GM21619 (cell line): ENCODE data around the gene INPP5F.
"Not testable (repeated sequence)": the region's sequence is repeated elsewhere in the genome, so short reads cannot be mapped to it uniquely, and the experiment has no call there.

Experiments
- ATAC-seq: cut with Tn5 transposase; IDR thresholded peaks from one replicate; pipeline ENCODE4 v1.9.1; 2021; ENCODE audit not compliant: unreplicated experiment

The INPP5F gene

GRCh38 chr10:119706521-119707278 is 19.1 kb upstream of the INPP5F start:
- no peak for ATAC-seq

GRCh38 chr10:119707331-119707730 is 18.5 kb upstream of the INPP5F start:
- ATAC-seq, result not testable (repeated sequence)

DNA sequence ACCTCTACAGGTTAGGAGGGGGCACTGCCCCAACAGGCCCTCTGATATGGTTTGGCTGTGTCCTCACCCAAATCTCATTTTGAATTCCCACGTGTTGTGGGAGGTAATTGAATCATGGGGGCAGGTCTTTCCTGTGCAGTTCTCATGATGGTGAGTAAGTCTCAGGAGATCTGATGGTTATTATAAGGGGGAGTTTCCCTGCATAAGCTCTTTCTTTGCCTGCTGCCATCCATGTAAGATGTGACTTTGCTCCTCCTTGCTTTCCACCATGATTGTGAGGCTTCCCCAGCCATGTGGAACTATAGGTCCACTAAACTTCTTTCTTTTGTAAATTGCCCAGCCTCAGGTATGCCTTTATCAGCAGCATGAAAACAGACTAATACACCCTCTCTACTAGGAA is 14.9 kb upstream of the INPP5F start:
- ATAC-seq, result not testable (repeated sequence)

- no peak for ATAC-seq
Observed at GRCh38 chr10:119713744-119714483, 11.9 kb upstream of the INPP5F start.

DNA sequence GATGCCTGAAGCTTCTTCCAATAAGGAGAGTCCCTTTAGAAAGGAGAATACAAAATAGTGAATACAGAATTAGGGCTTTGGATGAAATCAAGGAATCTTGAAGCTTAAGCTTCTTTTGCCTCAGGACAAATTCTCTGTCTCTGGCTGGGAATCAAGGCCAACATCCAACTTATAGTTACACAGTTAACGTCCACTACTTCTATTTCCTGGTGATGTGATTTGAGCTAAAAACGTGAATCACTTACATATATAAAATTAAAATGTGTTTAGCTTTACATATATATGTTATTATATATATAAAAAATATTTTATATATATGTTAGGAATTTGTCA is 11.4 kb upstream of the INPP5F start:
- ATAC-seq, result no peak

- no peak for ATAC-seq
Observed at GRCh38 chr10:119715628-119716505, 10.0 kb upstream of the INPP5F start.

GRCh38 chr10:119723161-119723560 is 2.7 kb upstream of the INPP5F start:
- ATAC-seq, result no peak

DNA sequence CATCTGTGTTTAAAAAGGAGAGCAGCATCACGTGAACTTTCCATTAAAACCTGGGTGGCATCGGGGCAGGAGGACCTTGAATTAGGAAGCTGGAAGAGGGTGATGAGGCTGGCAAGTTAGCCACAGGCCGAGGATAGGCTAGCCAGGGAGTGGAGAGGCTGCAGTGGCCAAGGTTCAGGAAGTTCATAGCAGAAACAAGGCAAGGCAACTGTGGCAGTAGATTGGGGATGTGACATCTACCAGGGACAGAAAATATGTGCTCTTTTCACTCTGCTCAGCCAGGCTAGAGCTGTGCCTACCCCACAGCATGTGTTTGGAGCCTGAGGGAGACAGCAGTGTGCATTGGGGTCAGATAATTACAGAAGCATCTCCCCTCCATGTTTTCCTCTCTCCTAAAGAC is 2.2 kb upstream of the INPP5F start:
- ATAC-seq, result no peak

DNA sequence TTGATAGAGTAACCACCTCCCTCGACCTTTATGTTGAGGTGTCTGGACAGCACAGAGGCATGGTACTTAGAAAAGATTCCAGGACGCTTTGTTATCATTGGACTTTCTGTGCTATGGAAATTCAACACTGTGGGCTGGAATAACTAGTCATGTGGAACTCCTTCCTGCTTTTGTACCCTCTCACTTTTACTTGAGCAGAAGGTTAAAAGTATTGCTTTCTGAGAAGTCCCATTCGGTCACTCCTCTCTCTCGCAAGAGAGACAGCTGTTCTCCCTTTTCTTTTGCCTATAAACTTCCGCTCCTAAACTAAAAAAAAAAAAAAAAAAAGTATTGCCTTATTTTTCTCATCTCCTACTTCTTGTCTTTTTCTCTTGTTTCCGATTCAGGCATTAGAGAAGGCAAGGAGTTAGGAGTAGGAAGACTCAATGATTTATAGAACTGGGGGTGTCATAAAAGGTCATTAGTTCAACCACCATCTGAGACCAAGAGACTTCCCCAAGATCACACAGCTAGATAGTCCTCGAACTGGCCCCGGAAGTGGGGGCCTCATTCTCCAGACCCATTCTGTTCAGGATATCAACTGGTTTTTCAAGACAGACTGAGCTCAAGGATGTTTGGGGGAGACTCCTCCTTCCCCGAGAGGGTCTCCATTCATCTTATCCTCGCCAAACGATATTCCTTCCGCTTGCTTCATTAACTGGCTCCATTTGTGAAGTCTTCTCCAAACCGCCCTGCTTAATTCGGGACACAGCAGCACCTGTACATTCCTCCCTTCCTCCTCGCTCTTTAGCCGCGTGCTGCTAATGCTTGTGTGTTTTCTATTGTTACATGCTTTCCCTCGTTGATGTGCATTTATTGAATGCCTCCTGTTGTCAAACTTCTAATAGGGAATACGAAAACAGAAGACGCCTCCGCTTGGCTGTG is 995 bp upstream of the INPP5F start:
- no peak for ATAC-seq

- ATAC-seq, result no peak
Observed at GRCh38 chr10:119725517-119725827, 378 bp upstream of the INPP5F start.

DNA sequence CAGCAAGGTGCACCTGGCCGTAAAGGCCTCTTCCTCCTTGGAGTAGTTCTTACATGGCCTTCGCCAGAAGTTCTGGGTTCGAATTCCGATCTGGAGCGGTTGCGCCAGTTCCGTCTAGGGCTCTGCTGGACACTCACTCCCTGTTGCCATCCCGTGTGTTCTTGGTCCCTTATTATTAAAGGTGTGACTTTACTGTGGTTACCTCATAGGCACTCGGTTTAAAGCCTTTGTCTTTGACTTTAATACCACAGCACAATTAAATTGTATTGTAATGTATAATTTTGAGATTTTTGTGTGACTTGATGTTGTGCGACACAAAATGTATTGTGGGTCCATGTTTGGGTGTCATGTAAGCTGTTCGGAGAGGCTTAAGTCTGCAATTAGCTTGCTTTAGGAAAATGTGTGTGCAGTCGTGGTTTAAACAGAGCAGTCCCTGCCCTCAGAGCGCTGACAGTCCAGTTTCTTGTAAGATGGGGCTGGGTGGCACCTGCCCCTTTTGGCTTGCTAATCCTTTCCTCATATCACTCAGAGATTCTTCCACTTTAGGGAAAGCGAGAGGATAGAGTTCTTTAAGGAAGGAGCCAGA is 919 bp downstream of the INPP5F start:
- no peak for ATAC-seq

DNA sequence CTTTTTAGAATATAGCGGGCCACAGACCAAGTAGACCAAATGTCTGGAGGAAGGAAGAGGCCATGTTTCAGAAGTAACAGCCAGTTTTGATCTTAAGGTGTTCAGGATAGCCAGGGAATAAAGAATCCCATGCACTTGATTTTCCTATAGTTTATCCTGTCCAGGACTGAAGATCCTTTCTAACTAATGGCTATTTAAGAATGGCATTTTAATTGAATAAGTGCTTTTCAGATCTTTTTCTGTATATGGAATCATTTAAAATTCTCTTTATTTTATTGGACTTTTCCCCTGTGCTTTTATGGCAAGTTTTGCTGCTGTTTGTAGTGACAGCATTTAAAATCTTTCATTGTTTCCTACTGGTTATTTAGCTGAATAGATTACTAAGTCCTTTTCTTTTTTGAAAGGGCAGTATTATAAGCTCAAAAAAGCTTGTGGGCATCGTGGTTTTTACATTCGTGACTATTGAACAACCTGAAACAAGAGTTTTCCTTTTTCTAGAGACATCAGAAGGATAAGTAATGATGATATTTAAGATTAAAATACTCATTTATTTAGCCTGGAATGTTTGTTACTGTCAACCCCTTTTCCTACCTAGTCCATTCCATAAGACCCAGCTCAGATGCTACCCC is 2.4 kb downstream of the INPP5F start:
- ATAC-seq, result no peak

DNA sequence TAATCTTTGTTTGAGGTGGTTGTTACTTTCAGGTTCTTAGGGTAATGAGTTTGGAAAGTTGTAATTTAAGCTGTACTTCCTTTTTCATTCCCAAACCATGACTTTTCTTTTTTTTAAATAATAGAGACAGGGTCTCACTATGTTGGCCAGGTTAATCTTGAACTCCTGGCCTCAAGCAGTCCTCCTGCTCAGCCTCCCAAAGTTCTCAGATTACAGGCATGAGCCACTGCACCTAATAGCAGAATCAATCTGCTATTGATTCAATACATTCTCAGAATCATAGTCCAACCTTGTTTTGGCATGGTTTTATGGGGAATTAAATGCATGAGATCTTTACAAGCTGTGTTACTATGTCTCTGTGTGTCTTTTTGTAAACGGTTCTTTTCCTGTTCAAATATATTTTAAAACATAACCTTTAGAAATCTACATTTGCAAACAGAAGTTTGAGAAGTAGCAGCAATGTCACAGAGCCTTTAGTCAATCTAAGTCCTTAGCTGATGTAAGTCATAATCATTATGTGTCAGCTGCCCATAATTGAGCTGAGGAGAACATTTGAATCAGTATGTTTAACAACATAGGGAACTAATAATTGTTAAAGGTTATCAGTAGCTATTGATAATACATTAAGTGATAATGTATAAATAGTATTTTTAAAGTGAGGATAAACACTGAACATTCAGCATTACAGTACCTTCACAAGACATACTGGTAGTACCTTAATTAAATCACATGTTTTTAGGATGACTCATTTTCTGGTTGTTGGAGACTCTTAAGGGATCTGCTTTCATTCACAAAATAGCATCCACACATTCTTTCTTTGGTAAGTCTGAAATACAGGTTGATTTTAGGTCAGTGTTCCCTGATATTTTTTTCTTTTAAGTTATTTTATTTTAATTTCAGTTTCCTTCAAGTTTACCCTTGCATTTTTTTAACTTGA is 8.8 kb downstream of the INPP5F start:
- ATAC-seq, result no peak

DNA sequence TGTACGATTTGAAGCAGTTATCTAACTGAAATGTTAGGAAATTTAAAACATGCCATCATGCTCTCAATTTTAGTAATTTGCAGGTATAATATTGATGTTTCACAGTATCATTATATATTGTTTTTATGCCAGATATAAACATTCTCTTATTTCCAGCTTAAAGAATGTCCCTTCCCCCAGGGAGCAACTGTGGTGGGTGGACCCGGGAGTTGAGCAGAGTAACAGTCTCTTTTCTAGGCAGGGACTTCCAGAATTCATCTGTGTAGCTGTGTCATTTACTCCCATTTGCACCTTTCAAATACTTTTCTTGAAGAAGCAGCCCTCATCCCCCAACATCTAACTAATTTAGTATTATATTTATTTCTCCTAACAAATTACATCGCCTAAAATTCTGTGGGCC is 9.6 kb downstream of the INPP5F start:
- no peak for ATAC-seq

GRCh38 chr10:119736220-119736619 is 10.4 kb downstream of the INPP5F start:
- no peak for ATAC-seq

GRCh38 chr10:119737039-119737663 is 11.3 kb downstream of the INPP5F start:
- ATAC-seq, result no peak

DNA sequence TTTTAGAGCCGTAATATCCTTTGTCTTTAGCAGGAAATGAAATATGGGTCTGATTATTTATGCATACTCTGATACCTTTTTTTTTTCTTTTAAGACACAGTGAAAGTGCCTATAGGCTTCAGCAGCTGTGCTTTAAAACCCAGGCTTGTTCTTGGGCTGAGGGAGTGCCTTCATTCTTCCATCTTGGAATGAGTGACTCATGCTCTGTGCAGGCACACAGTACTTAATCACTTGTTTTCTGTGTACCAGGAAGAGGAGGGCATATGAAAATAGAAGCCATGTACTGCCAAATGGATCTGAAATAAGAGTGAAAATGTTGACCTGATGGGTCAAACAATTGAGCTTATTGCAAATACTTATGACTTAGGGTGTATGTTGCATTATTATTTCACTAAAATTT is 12.0 kb downstream of the INPP5F start:
- ATAC-seq, result no peak

DNA sequence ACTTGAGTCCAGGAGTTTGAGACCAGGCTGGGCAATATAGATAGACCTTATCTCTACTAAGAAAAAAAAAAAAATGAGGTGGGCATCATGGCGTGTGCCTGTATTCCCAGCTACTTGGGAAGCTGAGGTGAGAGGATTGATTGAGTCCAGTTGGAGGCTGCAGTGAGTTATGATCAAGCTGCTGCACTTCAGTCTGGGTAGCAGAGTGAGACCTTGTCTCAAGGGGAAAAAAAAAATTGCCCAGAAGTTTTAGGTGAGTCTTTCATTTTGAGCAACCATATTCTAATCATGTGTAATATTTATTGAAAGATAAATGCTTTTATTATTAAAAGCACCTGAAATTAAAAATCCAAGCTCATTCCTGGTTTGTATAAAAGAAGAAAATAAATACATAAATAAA is 13.1 kb downstream of the INPP5F start:
- no peak for ATAC-seq
